Activated CD4-positive, alpha-beta T cell treated with anti-CD3 and anti-CD28 coated beads, Interleukin-10, Interleukin-2, amounts not matched to agents 100 ng/mL and 50 ng/mL, durations not matched to agents 16 hours and 8 hours (primary cell): Measurements from ENCODE around the gene RGS9.
"Not testable (repeated sequence)": the region's sequence is repeated elsewhere in the genome, so short reads cannot be mapped to it uniquely, and the experiment has no call there.

ENCODE experiments used
- DNase-seq: peaks from one replicate; pipeline ENCODE4 v3.0.0-alpha.2; 2020

RGS9 gene

GRCh38 chr17:65158041-65158440 lies 20.9 kb downstream of the RGS9 start:
- DNase-seq: no peak

DNA sequence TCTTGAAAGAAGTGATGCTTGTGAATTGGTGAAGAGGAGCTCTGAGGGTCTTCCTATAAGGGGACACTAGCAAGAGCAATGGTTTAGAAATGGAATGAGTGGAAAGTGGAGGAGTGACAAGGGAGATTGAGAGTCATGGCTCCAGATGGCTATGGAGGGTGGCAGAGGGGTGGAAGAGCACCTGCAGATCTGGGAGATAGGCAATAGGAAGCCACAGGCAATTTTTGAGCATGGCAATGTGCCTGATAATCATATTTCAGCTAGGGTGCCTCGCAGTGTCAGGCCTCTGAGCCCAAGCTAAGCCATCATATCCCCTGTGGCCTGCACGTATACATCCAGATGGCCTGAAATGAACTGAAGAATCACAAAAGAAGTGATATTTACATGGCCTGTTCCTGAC lies 21.5 kb downstream of the RGS9 start:
- no peak for DNase-seq

- DNase-seq: no peak
Observed at GRCh38 chr17:65160516-65160915, 23.3 kb downstream of the RGS9 start.

GRCh38 chr17:65163990-65164495 lies 26.9 kb downstream of the RGS9 start:
- DNase-seq: peak; percentile 80

DNA sequence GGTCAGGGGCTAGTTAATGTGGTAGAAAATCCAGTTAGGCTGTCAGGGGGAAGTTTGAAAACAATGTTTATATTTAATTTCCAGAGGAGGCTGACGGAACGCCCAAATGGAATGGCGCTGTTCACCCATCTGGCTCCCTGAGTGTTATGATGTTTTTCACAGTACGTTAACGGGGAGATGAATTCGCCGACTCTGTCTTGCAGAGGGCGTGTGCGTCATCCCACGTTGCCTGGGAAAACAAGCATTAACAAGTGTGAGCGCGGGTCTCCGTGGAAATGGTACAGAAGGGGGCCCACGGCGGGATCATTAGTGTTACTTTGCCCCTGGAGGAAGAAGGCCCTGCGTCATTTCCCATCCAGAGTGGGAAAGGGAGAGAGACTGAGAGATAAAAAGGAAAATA lies 29.6 kb downstream of the RGS9 start:
- DNase-seq: no peak

DNA sequence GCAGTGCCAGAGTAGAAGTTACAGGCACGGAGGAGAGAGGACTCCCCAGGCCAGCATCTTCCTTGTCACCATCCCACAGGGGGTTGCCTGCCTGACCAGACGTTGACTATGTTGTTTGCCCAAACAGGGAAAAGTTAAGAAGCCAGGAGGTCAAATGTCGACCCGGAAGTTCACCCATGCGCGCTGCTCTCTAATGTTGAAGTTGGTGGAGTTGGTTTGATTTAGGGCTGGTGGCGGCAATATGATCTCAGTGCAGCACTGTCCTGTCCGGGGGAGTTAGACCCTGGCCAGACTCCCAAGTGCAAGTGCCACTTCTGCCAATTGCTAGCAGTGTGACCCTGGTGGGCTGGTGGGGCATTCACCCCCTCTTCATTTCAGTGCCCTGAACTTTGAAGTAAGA lies 30.4 kb downstream of the RGS9 start:
- no peak for DNase-seq

GRCh38 chr17:65169691-65170090 lies 32.5 kb downstream of the RGS9 start:
- no peak for DNase-seq

- no peak for DNase-seq
Observed at GRCh38 chr17:65170839-65171238, 33.7 kb downstream of the RGS9 start.

DNA sequence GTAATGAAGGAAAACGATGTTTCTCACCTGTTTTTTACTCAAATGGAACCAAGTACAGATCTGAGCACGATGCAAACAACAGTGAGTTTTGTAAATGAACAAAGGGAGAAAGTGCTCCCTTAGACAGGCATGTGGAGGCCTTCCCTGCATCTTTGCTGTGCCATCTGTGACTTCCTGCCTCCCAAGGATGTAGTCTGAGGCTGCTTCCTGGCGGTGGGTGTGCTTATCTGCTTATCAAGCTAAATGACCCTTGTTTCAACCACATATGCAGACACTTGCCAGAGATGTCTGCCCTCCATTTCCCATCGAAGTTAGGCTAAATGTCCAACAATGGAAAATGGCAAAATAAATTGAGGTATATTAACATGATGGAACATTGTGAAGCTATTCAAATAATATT lies 34.6 kb downstream of the RGS9 start:
- DNase-seq: peak; percentile 34

- DNase-seq: no peak
Observed at GRCh38 chr17:65172496-65173136, 35.4 kb downstream of the RGS9 start.

DNA sequence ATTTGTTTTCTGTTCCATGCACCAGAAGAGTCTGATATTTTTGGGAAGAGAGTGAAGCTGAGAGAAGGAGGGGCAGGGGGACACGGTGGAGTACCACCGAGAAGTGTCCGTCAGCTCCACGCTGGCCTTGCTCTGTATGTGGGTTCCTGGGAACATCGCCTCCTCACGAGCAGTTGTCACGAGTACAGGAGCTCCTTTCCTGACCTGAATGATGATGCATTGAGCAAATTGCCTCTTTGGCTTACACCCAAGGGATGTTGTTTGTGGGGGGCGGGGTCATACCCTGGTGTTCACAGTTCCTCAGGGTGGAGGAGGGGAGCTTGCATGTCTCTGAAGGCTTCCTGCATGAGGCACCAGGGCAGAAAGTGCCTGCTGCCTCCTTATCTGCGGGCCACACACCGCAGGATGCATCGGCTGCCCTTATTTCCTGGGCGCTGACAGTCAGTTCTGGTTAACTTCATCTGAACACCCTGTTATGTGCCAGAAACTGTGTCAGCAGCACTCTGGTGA lies 36.2 kb downstream of the RGS9 start:
- peak; percentile 94 for DNase-seq

GRCh38 chr17:65173976-65174683 lies 37.0 kb downstream of the RGS9 start:
- DNase-seq: no peak

DNA sequence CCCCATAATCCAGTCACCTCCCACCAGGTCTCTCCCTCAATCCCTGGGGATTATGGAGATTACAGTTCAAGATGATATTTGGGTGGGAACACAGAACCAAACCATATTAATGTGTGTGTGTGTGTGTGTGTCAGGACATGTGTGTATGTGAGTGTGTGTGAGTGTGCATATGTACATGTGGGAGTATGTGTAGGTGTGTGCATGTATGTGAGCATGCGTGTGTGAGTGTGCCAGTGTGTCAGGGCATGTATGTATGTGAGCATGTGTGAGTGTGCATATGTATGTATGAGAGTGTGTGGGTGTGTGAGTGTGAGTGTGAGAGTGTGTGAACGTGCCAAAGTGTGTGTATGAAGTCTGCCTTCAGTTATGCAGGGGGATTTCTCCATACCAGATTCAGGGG lies 37.8 kb downstream of the RGS9 start:
- no peak for DNase-seq

DNA sequence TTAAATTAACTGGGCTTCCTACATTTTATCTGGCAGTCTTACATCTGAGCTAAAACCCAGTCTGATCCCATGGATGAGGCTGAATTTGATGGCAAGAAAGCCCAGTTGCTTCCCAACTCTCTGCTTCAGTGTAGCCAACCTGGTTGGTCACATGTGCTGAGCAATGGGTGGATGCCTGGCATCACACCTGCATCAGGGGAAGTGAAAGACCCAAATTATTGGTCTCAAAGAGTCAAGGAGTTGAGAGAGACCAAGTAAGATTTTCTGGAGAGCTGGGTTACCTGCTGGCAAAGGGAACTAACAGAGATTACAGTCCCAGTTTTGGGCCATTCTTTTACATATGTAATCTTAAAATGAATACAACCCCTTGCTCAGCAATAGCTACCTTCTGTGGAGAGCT lies 38.8 kb downstream of the RGS9 start:
- no peak for DNase-seq

GRCh38 chr17:65176646-65177409 lies 39.7 kb downstream of the RGS9 start:
- no peak for DNase-seq

DNA sequence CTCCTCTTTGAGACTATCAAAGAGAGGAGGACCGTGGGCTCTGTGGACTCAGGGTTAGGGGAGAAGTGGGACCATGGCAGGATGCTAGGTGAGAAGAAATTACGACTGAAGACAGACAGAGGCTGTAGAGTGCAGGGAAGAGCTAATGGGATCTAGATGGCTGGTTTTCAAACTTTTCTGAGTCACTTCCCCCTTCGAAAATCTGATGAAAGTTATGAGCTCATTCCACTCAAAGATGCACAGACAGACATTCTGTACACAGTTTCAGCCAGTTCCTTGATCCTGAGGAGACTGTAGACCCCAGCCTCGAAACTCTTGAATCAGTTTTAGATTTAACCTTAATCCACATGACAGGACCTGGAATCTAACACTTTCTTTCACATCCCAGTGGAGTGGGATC lies 40.7 kb downstream of the RGS9 start:
- DNase-seq: peak; percentile 48

DNA sequence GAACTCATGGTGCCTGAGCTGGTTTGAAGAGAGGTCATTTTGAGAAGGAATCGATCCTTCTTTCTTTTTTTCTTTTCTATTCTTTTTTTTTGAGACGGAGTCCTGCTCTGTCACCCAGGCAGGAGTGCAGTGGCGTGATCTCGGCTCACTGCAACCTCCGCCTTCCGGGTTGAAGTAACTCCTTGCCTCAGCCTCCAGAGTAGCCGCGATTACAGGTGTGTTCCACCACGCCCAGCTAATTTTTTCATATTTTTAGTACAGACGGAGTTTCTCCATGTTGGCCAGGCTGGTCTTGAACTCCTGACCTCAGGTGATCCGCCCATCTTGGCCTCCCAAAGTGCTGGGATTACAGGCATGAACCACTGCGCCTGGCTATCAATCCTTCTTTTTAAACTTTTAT lies 43.1 kb downstream of the RGS9 start:
- peak; percentile 28 for DNase-seq

DNA sequence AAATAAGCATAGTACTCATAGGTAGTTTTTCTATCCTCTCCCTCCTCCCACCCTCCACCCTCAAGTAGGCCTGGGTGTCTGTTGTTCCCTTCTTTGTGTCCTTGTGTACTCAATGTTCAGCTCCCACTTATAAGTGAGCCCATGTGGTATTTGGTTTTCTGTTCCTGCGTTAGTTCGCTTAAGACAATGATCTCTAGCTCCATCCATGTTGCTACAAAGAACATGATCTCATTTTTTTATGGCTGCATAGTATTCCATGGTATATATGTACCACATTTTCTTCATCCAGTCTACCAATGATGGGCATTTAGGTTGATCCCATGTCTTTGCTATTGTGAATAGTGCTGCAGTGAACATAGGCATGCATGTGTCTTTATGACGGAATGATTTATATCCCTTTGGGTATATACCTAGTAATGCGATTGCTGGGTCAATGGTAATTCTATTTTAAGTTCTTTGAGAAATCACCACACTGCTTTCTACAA lies 43.6 kb downstream of the RGS9 start:
- not testable (repeated sequence) for DNase-seq

GRCh38 chr17:65181237-65182061 lies 44.3 kb downstream of the RGS9 start:
- peak; percentile 92 for DNase-seq

GRCh38 chr17:65182233-65182632 lies 45.1 kb downstream of the RGS9 start:
- DNase-seq: no peak

GRCh38 chr17:65183736-65184135 lies 46.6 kb downstream of the RGS9 start:
- DNase-seq: no peak

GRCh38 chr17:65184235-65184959 lies 47.2 kb downstream of the RGS9 start:
- no peak for DNase-seq
